H1 (cell line): ENCODE data around the gene MTX1.

Source experiments
- CHD2 ChIP-seq: IDR thresholded peaks from 2 replicates; pipeline ENCODE4 v1.6.1; 2012; ENCODE audit warnings: low read length, improper control_type of control experiment
- EP300 ChIP-seq, 2 experiments: IDR thresholded peaks; 1 replicate in 1 of 2; 2 replicates in 1 of 2; pipeline ENCODE4 v1.6.1; 2011 to 2012; ENCODE audit warnings: low read depth in 2 of 2, low read length in 2 of 2, mild to moderate bottlenecking in 2 of 2, borderline replicate concordance in 1 of 2, inconsistent platforms in 1 of 2, moderate library complexity in 1 of 2
- JUND ChIP-seq: IDR thresholded peaks from 2 replicates; pipeline ENCODE4 v1.6.1; 2011; ENCODE audit warnings: mild to moderate bottlenecking, improper control_type of control experiment, low read length
- POLR2A ChIP-seq, 2 experiments: IDR thresholded peaks; 1 replicate in 1 of 2; 2 replicates in 1 of 2; pipeline ENCODE4 v1.6.1; 2011; ENCODE audit warnings: low read depth in 2 of 2, low read length in 2 of 2, mild to moderate bottlenecking in 2 of 2; ENCODE audit errors: control extremely low read depth in 1 of 2
- POLR2AphosphoS5 ChIP-seq: IDR thresholded peaks from 2 replicates; pipeline ENCODE4 v1.6.1; 2011; ENCODE audit warnings: low read depth, low read length
- SIN3A ChIP-seq, 2 experiments: IDR thresholded peaks in 1 of 2; conservative IDR thresholded peaks in 1 of 2; 2 replicates each; pipeline ENCODE4 v1.6.1; 2011 to 2012; ENCODE audit warnings: low read length in 2 of 2, improper control_type of control experiment in 1 of 2, low read depth in 1 of 2, mild to moderate bottlenecking in 1 of 2
- SP1 ChIP-seq: IDR thresholded peaks from 2 replicates; pipeline ENCODE4 v1.6.1; 2011; ENCODE audit warnings: low read depth, low read length
- TBP ChIP-seq: IDR thresholded peaks from 2 replicates; pipeline ENCODE4 v1.6.1; 2011; ENCODE audit warnings: low read depth, low read length, improper control_type of control experiment
- USF2 ChIP-seq: IDR thresholded peaks from 2 replicates; pipeline ENCODE4 v1.6.1; 2011; ENCODE audit warnings: low read length, improper control_type of control experiment
- TF ChIP-seq, protein P1 (sequence below), 3 experiments: IDR thresholded peaks; 1 replicate in 2 of 3; 2 replicates in 1 of 3; pipeline versions ENCODE4 v1.5.1 to v1.6.1; 2011; ENCODE audit warnings: low read length in 3 of 3, mild to moderate bottlenecking in 3 of 3, inconsistent platforms in 2 of 3, low read depth in 1 of 3, moderate library complexity in 1 of 3; ENCODE audit not compliant: insufficient read depth in 1 of 3; ENCODE audit errors: control extremely low read depth in 1 of 3

DNA sequence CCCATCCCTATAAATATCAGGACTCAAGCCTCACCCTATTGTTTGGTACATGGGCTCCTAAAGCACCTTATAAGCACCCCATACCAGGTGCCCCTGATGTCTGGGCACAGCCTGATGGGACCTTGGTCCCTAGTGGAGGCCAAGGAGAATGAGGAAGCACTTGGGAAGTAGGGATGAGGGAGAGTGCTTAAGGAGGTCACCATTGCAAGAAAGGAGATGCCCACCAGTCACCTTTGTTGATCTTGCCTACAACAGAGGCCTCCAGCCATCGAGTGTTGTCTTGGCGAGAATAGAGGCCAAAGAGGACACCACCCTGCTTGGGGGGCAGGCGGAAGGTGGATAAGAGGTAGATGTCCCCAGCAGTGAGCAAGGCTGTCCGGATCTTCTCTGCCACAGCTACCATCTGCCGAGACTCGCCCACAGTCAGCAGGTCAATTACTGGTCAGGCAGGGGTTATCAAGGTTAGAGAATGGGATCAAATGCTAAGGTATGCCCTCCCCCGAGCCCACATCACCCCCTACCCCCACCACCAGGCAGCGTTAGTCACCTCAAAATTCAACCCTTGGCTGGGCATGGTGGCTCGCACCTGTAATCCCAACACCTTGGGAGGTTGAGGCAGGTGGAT is 2.4 kb upstream of the MTX1 start:
- TF ChIP-seq SIN3A (conservative IDR thresholded peaks at IDR 0.05 in 1 of 2, IDR thresholded peaks at IDR 0.05 in 1 of 2; ENCODE audit: low read depth in 1 of 2, low read length in 2 of 2) (no peak), USF2 (no peak), EP300 (IDR thresholded peaks at IDR 0.05; ENCODE audit: borderline replicate concordance in 1 of 2, low read depth in 2 of 2, low read length in 2 of 2) (no peak), JUND (no peak), POLR2A (IDR thresholded peaks at IDR 0.05; ENCODE audit: control extremely low read depth in 1 of 2, low read depth in 2 of 2, low read length in 2 of 2) (peak in 1 of 2 experiments; percentile 40; a peak in 1 of 3 replicates), CHD2 (no peak), POLR2AphosphoS5 (peak; percentile 71), TBP (no peak), SP1 (no peak)
- TF ChIP-seq, protein P1, sequence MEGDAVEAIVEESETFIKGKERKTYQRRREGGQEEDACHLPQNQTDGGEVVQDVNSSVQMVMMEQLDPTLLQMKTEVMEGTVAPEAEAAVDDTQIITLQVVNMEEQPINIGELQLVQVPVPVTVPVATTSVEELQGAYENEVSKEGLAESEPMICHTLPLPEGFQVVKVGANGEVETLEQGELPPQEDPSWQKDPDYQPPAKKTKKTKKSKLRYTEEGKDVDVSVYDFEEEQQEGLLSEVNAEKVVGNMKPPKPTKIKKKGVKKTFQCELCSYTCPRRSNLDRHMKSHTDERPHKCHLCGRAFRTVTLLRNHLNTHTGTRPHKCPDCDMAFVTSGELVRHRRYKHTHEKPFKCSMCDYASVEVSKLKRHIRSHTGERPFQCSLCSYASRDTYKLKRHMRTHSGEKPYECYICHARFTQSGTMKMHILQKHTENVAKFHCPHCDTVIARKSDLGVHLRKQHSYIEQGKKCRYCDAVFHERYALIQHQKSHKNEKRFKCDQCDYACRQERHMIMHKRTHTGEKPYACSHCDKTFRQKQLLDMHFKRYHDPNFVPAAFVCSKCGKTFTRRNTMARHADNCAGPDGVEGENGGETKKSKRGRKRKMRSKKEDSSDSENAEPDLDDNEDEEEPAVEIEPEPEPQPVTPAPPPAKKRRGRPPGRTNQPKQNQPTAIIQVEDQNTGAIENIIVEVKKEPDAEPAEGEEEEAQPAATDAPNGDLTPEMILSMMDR (IDR thresholded peaks at IDR 0.05; ENCODE audit: control extremely low read depth in 1 of 3, insufficient read depth in 1 of 3, low read depth in 1 of 3, low read length in 3 of 3) = no peak
